GM21447 (cell line): ENCODE data around the gene XPNPEP1.

Experiments used
- ATAC-seq: cut with Tn5 transposase; IDR thresholded peaks from one replicate; pipeline ENCODE4 v1.9.1; 2021; ENCODE audit not compliant: unreplicated experiment

XPNPEP1 gene

GRCh38 chr10:109866995-109867635 is 56.2 kb downstream of the XPNPEP1 start:
- no peak for ATAC-seq

GRCh38 chr10:109866168-109866994 is 56.9 kb downstream of the XPNPEP1 start:
- ATAC-seq, result no peak

- no peak for ATAC-seq
These were observed 59.5 kb downstream of the XPNPEP1 start for GRCh38 chr10:109863775-109864174.

- no peak for ATAC-seq
These were observed 60.6 kb downstream of the XPNPEP1 start for GRCh38 chr10:109862738-109863137.

- ATAC-seq, result no peak
These were observed 61.3 kb downstream of the XPNPEP1 start for GRCh38 chr10:109862041-109862440.

GRCh38 chr10:109861081-109861480 is 62.2 kb downstream of the XPNPEP1 start:
- ATAC-seq, result no peak

- ATAC-seq, result no peak
These were observed 64.1 kb downstream of the XPNPEP1 start for GRCh38 chr10:109859221-109859620.

- no peak for ATAC-seq
These were observed 67.6 kb downstream of the XPNPEP1 start for GRCh38 chr10:109855746-109856145.

- no peak for ATAC-seq
These were observed 69.4 kb downstream of the XPNPEP1 start for GRCh38 chr10:109853921-109854320.

- ATAC-seq, result peak; percentile 93
These were observed 70.8 kb downstream of the XPNPEP1 start for GRCh38 chr10:109852475-109853037.

- no peak for ATAC-seq
These were observed 71.5 kb downstream of the XPNPEP1 start for GRCh38 chr10:109851616-109852474.

- no peak for ATAC-seq
These were observed 76.5 kb downstream of the XPNPEP1 start for GRCh38 chr10:109846832-109847231.

GRCh38 chr10:109845308-109845707 is 78.0 kb downstream of the XPNPEP1 start:
- no peak for ATAC-seq

GRCh38 chr10:109838592-109839244 is 84.6 kb downstream of the XPNPEP1 start:
- no peak for ATAC-seq

GRCh38 chr10:109837384-109837783 is 85.9 kb downstream of the XPNPEP1 start:
- ATAC-seq, result no peak

GRCh38 chr10:109835257-109835656 is 88.1 kb downstream of the XPNPEP1 start:
- ATAC-seq, result no peak

GRCh38 chr10:109831846-109832245 is 91.5 kb downstream of the XPNPEP1 start:
- no peak for ATAC-seq

GRCh38 chr10:109824206-109824605 is 99.1 kb downstream of the XPNPEP1 start:
- ATAC-seq, result no peak

- no peak for ATAC-seq
These were observed 100.1 kb downstream of the XPNPEP1 start for GRCh38 chr10:109823196-109823595.

- no peak for ATAC-seq
These were observed 101.6 kb downstream of the XPNPEP1 start for GRCh38 chr10:109821672-109822071.
